GM21367 (cell line): ENCODE results near the gene CIDEA.

Experiments
- ATAC-seq: cut with Tn5 transposase; IDR thresholded peaks from one replicate; pipeline ENCODE4 v1.9.1; 2021; ENCODE audit not compliant: unreplicated experiment

Gene CIDEA

GRCh38 chr18:12271376-12272235 lies 17.4 kb downstream of the CIDEA start:
- peak; percentile 82 for ATAC-seq

GRCh38 chr18:12274793-12275192 lies 20.6 kb downstream of the CIDEA start:
- no peak for ATAC-seq

- no peak for ATAC-seq
These were observed 22.8 kb downstream of the CIDEA start for GRCh38 chr18:12276736-12277554.

- ATAC-seq: no peak
These were observed 24.1 kb downstream of the CIDEA start for GRCh38 chr18:12278215-12278671.

- ATAC-seq: no peak
These were observed 24.9 kb downstream of the CIDEA start for GRCh38 chr18:12278741-12279682.

- ATAC-seq: no peak
These were observed 25.8 kb downstream of the CIDEA start for GRCh38 chr18:12279781-12280531.

- ATAC-seq: no peak
These were observed 27.7 kb downstream of the CIDEA start for GRCh38 chr18:12281861-12282260.

GRCh38 chr18:12282442-12283039 lies 28.4 kb downstream of the CIDEA start:
- ATAC-seq: no peak

GRCh38 chr18:12283256-12283655 lies 29.1 kb downstream of the CIDEA start:
- no peak for ATAC-seq

- ATAC-seq: no peak
These were observed 29.5 kb downstream of the CIDEA start for GRCh38 chr18:12283666-12284065.

GRCh38 chr18:12287131-12287681 lies 33.0 kb downstream of the CIDEA start:
- no peak for ATAC-seq

- no peak for ATAC-seq
These were observed 33.7 kb downstream of the CIDEA start for GRCh38 chr18:12287684-12288402.

- no peak for ATAC-seq
These were observed 34.2 kb downstream of the CIDEA start for GRCh38 chr18:12288403-12288755.

GRCh38 chr18:12290086-12290485 lies 35.9 kb downstream of the CIDEA start:
- no peak for ATAC-seq

GRCh38 chr18:12291161-12291560 lies 37.0 kb downstream of the CIDEA start:
- ATAC-seq: no peak

- no peak for ATAC-seq
These were observed 37.5 kb downstream of the CIDEA start for GRCh38 chr18:12291690-12292089.

- ATAC-seq: no peak
These were observed 39.7 kb downstream of the CIDEA start for GRCh38 chr18:12293831-12294230.

- no peak for ATAC-seq
These were observed 41.4 kb downstream of the CIDEA start for GRCh38 chr18:12295389-12296086.
